Stomach (tissue), 4 donors: ENCODE data around the gene CD79B.

Source experiments
- POLR2A ChIP-seq, 4 donors: fragments of 450-650 bp; IDR thresholded peaks; one replicate each; pipeline ENCODE4 v1.6.1; 2016; ENCODE audit warnings: antibody characterized with exemption in 4 of 4, control low read depth in 2 of 4, mild to moderate bottlenecking in 1 of 4, moderate library complexity in 1 of 4
- POLR2AphosphoS5 ChIP-seq, 3 donors: sonication (generic); formaldehyde crosslinking; IDR thresholded peaks; one replicate each; pipeline ENCODE4 v1.6.1; 2016; ENCODE audit warnings: antibody characterized with exemption in 3 of 3
- TF ChIP-seq, protein P1 (sequence below), 7 experiments: fragments of 450-650 bp in 4 of 7; fragments of 200-600 bp in 3 of 7; sonication (generic) in 3 of 7; IDR thresholded peaks; one replicate each; pipeline ENCODE4 v1.5.1; 2016 to 2019; ENCODE audit warnings: antibody characterized with exemption in 7 of 7, control low read depth in 2 of 7, mild to moderate bottlenecking in 1 of 7

- TF ChIP-seq, protein P1, sequence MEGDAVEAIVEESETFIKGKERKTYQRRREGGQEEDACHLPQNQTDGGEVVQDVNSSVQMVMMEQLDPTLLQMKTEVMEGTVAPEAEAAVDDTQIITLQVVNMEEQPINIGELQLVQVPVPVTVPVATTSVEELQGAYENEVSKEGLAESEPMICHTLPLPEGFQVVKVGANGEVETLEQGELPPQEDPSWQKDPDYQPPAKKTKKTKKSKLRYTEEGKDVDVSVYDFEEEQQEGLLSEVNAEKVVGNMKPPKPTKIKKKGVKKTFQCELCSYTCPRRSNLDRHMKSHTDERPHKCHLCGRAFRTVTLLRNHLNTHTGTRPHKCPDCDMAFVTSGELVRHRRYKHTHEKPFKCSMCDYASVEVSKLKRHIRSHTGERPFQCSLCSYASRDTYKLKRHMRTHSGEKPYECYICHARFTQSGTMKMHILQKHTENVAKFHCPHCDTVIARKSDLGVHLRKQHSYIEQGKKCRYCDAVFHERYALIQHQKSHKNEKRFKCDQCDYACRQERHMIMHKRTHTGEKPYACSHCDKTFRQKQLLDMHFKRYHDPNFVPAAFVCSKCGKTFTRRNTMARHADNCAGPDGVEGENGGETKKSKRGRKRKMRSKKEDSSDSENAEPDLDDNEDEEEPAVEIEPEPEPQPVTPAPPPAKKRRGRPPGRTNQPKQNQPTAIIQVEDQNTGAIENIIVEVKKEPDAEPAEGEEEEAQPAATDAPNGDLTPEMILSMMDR (IDR thresholded peaks at IDR 0.05), result no peak
- TF ChIP-seq POLR2AphosphoS5 (IDR thresholded peaks at IDR 0.05) (no peak), POLR2A (IDR thresholded peaks at IDR 0.05) (no peak)
Observed at GRCh38 chr17:63928172-63928666, 3.9 kb downstream of the CD79B start.
